ENCODE measurements around the gene TXNRD1.

- TF ChIP-seq CTCF (IDR thresholded peaks at IDR 0.05) (no peak), POLR2A (IDR thresholded peaks at IDR 0.05) (no peak)
Observed at GRCh38 chr12:104165801-104166200, 49.8 kb upstream of the TXNRD1 start.

All from Peyer's patch (tissue), 4 donors.